NB4 (cell line): Measurements from ENCODE around the gene INO80D.

Source experiments
- CTCF ChIP-seq: IDR thresholded peaks from one replicate; pipeline ENCODE4 v1.5.1; 2012; ENCODE audit warnings: low read depth, low read length
- MAX ChIP-seq: IDR thresholded peaks from 2 replicates; pipeline ENCODE4 v1.6.1; 2011; ENCODE audit warnings: low read depth, low read length
- MYC ChIP-seq: IDR thresholded peaks from 2 replicates; pipeline ENCODE4 v1.6.1; 2011; ENCODE audit warnings: low read depth, low read length

GRCh38 chr2:206054952-206055351 is 31.0 kb downstream of the INO80D start:
- TF ChIP-seq CTCF: no peak
- no peak for TF ChIP-seq MYC
- no peak for TF ChIP-seq MAX
